CD4-positive, alpha-beta T cell treated with Interleukin-21 for 1 hour (primary cell): ENCODE measurements around the gene DBN1.
A peak's percentile ranks its signal among the peaks of the same experiment; 100 is the strongest.

Source experiments
- DNase-seq: peaks from one replicate; pipeline ENCODE4 v3.0.0-alpha.2; 2020

The DBN1 gene

GRCh38 chr5:177473443-177474001 is at the start of gene DBN1:
Gene DBN1 (minus strand): TSS chr5:177473634. CDS start chr5:177473521, 113 bp downstream.
- no peak for DNase-seq

GRCh38 chr5:177520916-177521513 is 47.6 kb upstream of the DBN1 start:
- DNase-seq, result no peak

- DNase-seq, result no peak
Measured at GRCh38 chr5:177520271-177520670, 46.8 kb upstream of the DBN1 start.

- no peak for DNase-seq
Measured at GRCh38 chr5:177519463-177520235, 46.2 kb upstream of the DBN1 start.

GRCh38 chr5:177516601-177517568 is 43.5 kb upstream of the DBN1 start, which contains the start of gene DDX41:
Gene DDX41 (minus strand): TSS chr5:177516961. CDS start chr5:177516945, 16 bp downstream.
- DNase-seq, result peak; percentile 96

- no peak for DNase-seq
Measured at GRCh38 chr5:177515580-177515979, 42.1 kb upstream of the DBN1 start.

GRCh38 chr5:177514541-177514940 is 41.1 kb upstream of the DBN1 start:
- DNase-seq, result no peak

- no peak for DNase-seq
Measured at GRCh38 chr5:177513500-177513899, 40.1 kb upstream of the DBN1 start.

GRCh38 chr5:177512736-177513380 is 39.4 kb upstream of the DBN1 start:
- DNase-seq, result no peak

GRCh38 chr5:177511796-177512675 is 38.6 kb upstream of the DBN1 start:
- no peak for DNase-seq

- no peak for DNase-seq
Measured at GRCh38 chr5:177511181-177511580, 37.7 kb upstream of the DBN1 start.

- peak; percentile 20 for DNase-seq
Measured at GRCh38 chr5:177510567-177511053, 37.2 kb upstream of the DBN1 start.

- no peak for DNase-seq
Measured at GRCh38 chr5:177509991-177510566, 36.6 kb upstream of the DBN1 start.

- DNase-seq, result no peak
Measured at GRCh38 chr5:177509381-177509951, 36.0 kb upstream of the DBN1 start, which contains the start of gene DOK3. Gene DOK3 (minus strand): TSS chr5:177509826. CDS start chr5:177509540, 286 bp downstream.

- no peak for DNase-seq
Measured at GRCh38 chr5:177508837-177509236, 35.4 kb upstream of the DBN1 start.

- DNase-seq, result no peak
Measured at GRCh38 chr5:177508221-177508611, 34.8 kb upstream of the DBN1 start.

GRCh38 chr5:177507596-177508220 is 34.3 kb upstream of the DBN1 start:
- no peak for DNase-seq

- no peak for DNase-seq
Measured at GRCh38 chr5:177507165-177507564, 33.7 kb upstream of the DBN1 start.

- no peak for DNase-seq
Measured at GRCh38 chr5:177505075-177505474, 31.6 kb upstream of the DBN1 start.
